HG02840 (cell line): Measurements from ENCODE around the gene FAM210B.
"Not testable (repeated sequence)": the region's sequence is repeated elsewhere in the genome, so short reads cannot be mapped to it uniquely, and the experiment has no call there.

ENCODE experiments used
- ATAC-seq: cut with Tn5 transposase; IDR thresholded peaks from one replicate; pipeline ENCODE4 v1.9.1; 2021; ENCODE audit warnings: mild to moderate bottlenecking, moderate library complexity, moderate number of reproducible peaks; ENCODE audit not compliant: unreplicated experiment, low FRiP score

FAM210B gene

DNA sequence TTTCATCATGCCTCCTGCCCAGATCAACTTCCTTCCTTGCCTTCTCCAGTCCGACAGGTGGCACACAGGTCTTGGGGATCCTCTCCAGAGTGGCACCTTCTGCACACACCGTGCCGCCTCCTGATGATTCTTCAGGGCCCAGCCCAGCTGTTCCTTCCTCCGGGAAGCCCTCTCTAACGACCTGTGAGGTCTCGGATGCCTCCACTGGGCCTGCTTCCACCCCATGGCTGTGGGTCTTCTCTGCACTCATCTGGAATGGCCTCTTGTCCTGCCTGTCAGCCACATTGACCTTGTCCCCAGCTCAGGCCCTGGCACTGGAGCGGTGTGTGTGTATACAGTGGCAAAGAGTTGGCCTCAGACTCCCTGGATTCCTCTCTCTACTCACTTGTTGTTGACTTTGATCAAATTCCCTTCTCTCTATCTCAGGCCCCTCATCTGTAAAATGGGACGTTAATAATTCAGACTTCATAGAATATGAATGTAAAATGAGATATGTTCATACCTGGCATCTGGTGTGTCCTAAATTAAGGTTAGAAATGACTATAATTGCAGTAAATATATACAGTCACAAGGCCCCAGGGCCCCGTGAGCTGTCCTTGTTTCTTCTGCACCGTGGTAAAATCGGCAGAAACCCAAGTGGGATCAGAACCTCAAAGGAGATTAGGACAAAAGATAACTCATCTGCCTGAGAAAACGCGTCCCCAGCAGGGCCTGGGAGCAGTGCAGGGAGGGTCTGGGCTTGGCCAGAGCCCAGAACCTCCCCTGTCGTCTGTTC lies 1.5 kb downstream of the FAM210B start:
- ATAC-seq, result no peak

DNA sequence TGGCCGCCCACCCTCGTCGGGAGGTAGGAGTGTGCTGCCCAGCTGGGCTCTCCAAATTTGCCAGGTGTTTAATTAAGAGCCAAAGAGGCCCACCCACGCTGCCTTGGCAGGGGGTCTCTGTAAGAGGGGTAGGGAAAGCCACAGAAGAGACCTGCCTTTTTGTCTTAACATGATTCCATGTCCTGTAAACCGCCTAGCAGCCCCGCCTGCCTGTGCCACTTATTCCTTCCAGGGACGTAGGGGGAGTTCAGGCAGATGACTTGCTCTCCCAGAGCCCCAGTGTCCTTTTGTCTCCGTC lies 2.1 kb downstream of the FAM210B start:
- no peak for ATAC-seq

DNA sequence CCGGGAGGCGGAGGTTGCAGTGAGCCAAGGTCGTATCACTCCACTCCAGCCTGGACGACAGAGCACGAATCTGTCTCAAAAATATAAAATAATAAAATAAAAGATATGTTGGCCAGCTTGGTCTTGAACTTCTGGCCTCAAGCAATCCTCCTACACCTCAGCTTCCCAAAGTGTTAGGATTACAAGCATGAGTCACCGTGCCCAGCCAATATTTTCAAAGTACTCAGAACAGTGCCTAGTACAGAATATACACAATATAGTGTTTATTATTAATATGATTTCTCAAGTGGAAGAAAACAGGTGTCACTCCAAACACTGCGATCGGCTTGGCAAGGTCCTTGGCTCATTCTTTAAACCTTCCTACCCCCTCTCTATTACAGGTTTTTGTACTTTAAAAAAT lies 3.1 kb downstream of the FAM210B start:
- ATAC-seq, result no peak

DNA sequence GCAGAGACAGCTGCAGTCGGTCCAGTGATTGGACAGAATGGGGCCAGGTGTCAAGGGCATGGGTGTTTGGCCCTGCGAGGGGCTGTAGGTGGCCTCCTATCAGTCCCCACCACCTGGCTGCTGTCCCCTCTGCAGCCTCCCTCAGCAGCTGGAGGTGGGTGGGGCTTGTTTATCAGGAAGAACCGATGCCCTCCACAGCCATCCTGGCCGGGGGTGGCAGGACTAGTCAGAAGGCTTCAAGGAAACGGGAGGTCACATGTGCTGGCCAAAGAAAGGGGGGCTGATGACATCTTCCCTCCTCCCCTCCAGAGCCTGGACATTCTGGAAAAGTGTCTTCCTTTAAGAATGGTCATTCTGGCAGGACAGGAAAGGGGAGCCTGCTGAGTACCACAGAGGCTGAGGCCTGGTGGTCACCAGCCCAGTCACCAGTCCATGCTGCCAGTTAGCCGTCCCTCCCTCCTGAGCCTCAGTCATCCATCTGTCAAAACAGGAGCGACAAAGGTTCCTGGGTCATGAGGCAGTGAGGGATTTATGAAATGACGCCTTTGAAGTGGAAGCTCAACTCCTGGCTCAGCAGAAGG lies 4.1 kb downstream of the FAM210B start:
- ATAC-seq, result no peak

- ATAC-seq, result no peak
Measured at GRCh38 chr20:56363491-56363890, 4.7 kb downstream of the FAM210B start.

GRCh38 chr20:56368351-56369134 lies 9.8 kb downstream of the FAM210B start:
- ATAC-seq, result no peak

DNA sequence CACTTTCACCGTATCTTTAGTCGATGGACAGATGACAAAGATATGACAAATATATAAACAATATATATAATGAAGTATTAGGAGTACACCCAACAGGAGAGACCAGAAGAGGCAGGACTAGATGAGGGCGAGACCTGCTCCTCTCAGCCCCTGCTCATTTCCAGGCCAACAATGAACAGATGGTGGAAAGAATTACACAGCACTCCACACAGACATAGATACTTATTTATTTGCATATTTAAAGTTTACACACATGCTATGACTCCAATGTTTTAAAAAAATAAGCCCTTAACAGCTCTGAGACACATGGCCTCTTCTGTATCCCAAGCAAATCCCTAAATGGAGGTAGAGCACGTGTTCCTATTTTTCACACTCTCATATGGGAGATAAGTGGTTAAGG lies 10.4 kb downstream of the FAM210B start:
- no peak for ATAC-seq

DNA sequence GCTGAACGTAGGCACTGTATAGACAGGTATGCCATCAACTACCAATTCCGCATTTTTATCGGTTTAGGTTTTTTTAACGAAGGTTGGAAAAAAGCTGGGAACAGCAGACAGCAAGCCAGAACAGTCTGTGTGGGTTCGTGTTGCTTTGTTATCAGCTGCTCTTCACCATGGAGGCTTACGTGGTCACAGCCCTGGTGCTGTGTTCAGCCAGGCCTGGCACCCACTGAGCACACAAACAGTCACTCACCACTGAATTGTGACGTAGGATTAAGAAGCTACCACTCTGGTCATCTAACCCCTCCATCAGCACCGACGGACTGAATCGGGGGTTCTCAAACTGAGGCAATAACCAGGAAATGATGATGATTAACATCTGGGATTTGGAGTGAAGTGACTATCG lies 13.2 kb downstream of the FAM210B start:
- ATAC-seq, result no peak

- no peak for ATAC-seq
Measured at GRCh38 chr20:56372850-56373249, 14.1 kb downstream of the FAM210B start.

DNA sequence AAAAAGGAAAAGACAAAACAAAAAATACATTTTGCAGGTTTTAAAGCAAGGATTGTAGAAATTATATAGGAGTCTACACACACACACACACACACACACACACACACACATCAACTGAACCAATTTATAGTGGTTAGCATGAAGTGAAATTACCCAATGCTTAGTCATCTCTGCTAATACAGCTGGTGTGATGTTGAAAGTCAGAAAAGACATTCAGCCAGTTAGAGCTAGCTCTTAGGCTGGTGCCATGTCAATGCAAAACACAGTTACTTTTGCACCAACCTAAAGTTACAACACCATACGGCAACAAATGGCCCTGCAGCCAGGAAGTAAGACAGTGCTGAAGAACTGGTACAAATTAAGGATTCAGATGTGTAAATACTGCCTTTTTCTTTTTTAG lies 15.2 kb downstream of the FAM210B start:
- ATAC-seq, result no peak

- no peak for ATAC-seq
Measured at GRCh38 chr20:56376331-56376730, 17.6 kb downstream of the FAM210B start.

GRCh38 chr20:56378386-56378785 lies 19.6 kb downstream of the FAM210B start:
- ATAC-seq, result no peak

DNA sequence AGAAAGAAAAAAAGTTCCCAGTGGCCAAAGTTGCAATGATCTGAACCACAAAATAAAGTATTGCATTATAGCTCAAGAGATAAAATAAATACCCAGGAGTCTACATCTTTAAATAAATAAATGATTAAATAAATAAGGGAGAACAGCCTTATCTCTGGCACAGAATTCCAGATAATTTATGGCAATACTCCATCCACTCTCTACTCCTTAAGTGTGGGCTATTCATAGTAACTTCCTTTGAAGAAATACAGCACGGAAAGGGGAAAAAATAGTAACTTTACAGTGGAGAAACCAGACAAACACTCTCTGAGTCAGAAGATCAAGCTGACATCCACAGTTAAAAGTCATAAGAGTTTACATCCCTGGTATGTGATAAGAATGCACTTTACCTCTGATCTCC lies 21.6 kb downstream of the FAM210B start:
- no peak for ATAC-seq

- ATAC-seq, result no peak
Measured at GRCh38 chr20:56381501-56381900, 22.7 kb downstream of the FAM210B start.

DNA sequence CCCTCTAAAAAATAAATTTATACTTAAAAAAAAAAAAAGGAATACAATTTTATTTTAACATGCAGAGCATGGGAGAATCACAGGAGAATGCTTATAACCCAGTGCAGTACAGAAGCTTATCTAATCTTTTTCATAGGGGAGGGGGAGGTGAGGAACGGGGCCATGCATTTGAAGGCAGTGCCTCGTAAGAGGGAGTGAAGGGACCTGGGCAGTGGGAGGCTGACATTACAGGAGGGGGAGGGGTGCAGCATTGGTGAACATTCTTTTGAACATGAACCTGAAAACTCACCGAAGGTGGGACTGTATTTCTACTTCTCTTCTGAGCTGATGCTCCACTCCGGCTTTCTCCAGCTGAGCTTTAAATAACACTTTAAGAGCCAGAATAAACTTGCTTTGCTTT lies 23.9 kb downstream of the FAM210B start:
- no peak for ATAC-seq

- no peak for ATAC-seq
Measured at GRCh38 chr20:56383334-56383733, 24.6 kb downstream of the FAM210B start.

- no peak for ATAC-seq
Measured at GRCh38 chr20:56385130-56385529, 26.4 kb downstream of the FAM210B start.

- no peak for ATAC-seq
Measured at GRCh38 chr20:56386219-56386618, 27.4 kb downstream of the FAM210B start.

DNA sequence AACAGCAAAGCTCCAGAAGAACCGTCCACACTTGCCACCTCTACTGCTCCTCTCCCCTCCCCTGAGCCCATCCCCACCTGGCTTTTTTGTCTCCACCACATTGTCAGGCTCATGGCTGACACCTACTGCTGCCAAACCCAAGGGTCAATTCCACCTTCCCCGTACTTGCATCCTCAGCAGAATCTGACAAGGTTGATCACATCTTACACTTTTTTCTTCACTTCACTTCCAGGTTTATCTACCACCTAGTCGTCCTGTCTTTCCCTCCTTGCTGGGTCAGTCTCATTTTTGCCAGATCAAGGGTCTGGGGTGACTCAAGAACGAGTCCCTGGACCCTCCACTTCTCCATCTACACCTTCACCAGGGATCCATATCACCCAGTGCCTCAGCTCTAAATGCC lies 30.1 kb downstream of the FAM210B start:
- no peak for ATAC-seq

GRCh38 chr20:56389807-56390206 lies 31.0 kb downstream of the FAM210B start:
- no peak for ATAC-seq

- not testable (repeated sequence) for ATAC-seq
Measured at GRCh38 chr20:56390396-56390795, 31.6 kb downstream of the FAM210B start.

DNA sequence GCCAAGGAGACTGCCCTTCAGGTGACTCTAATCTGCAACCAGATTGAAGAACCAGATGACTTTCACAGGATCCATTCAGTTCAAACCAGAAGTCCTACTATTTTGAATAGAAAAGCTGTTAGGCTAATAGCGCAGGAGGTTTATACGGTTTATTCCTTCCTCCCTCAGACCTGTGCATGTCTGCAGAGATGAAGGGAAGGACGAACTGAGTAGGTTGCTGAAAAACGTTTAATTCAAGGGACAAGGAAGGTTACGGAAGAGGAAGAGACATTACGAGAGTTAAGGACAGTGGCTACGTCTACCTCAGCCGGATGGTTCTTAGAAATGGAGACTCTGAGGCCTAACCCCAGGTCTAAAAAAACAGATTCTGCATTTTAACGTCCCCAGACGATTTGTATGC lies 32.3 kb downstream of the FAM210B start:
- ATAC-seq, result no peak
